ENCODE results near the gene ESRRB.
A peak's percentile ranks its signal among the peaks of the same experiment; 100 is the strongest.

DNA sequence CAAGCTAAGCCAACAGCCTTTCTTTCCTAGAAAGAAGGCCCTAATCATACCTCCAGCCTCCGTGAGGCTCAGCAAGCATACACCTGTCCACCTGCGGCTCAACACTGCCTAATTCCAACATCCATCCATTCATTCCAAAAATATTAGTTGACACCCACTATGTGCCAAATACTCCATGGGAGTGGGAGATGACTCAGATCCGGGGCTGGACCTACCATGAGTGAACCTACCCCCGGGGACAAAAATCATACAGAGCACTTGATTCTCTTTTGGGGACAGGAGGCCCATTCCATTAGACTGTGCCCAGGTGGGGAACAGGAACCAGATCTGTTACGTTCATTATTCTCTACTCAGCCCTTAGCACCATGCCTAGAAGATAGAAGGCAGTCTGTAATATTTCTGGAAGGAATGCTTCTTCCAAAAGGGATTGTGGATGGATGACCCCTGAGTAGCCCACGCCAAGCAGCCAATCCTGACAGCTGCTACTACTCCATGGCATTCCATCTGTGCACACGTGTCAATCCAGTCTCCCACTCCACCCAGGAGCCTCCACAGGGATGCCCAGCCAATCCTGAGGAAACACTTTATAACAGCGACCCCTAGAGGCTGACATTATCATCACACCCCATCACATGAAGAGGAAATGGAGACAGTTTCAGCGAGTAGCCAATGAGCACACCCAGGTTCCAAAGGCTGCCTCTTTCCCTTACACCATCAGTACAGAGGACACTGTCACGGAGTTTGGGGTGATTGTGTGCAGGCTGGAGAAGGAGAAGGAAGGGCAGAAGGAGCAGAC, 170.7 kb downstream of the ESRRB start:
- TF ChIP-seq CTCF (IDR thresholded peaks at IDR 0.05; ENCODE audit: low read depth, low read length) (peak; percentile 49), POLR2A (IDR thresholded peaks at IDR 0.05; ENCODE audit: extremely low read depth, insufficient read length) (no peak)
